Upper lobe of right lung (tissue), 1 donor: ENCODE data around the gene DXO. TPM values are rescaled to one million over a fixed set of nuclear protein-coding genes. Genes with fewer than 3 reads are reported as not detected.

Source experiments
- ATAC-seq: fragments of 200-7000 bp; cut with Tn5 transposase; one replicate; pipeline ENCODE4 v1.9.1; 2020; ENCODE audit warnings: mild to moderate bottlenecking, moderate library complexity
- DNase-seq: peaks from one replicate; pipeline ENCODE4 v3.0.0-alpha.2; 2020
- H3K27ac ChIP-seq: fragments of 200-600 bp; one replicate; pipeline ENCODE4 v1.8.0; 2022
- H3K27me3 ChIP-seq: fragments of 200-600 bp; one replicate; pipeline ENCODE4 v1.8.0; 2022; ENCODE audit warnings: mild to moderate bottlenecking
- H3K36me3 ChIP-seq: fragments of 200-600 bp; one replicate; pipeline ENCODE4 v1.8.0; 2022
- H3K4me1 ChIP-seq: fragments of 200-600 bp; one replicate; pipeline ENCODE4 v1.8.0; 2022
- H3K4me3 ChIP-seq: fragments of 200-600 bp; one replicate; pipeline ENCODE4 v1.8.0; 2022; ENCODE audit warnings: mild to moderate bottlenecking
- H3K9me3 ChIP-seq: fragments of 200-600 bp; one replicate; pipeline ENCODE4 v1.8.0; 2022
- CTCF ChIP-seq: fragments of 200-600 bp; IDR thresholded peaks from one replicate; pipeline ENCODE4 v1.8.0; 2022; ENCODE audit warnings: antibody characterized with exemption
- intact Hi-C: fragments of 100-400 bp; cut with DNase I; formaldehyde crosslinking; loops from one replicate; pipeline ENCODE4 v1.11.0; 2022
- total RNA-seq: library from RNA; stranded (reverse); fragmentation: NEBNext Ultra II Directional; extraction: Animal tissue kit (Norgen Biotek cat#: 25700); gene quantifications from one replicate; pipeline ENCODE4 v1.2.1, GENCODE V29; 2021
- donor health status: DM: no; HTN: yes; CAD: no; lungs with severe emphysema.

The DXO gene
- total RNA-seq, 1 donor from 2014 or later, result 20.5 TPM

- ATAC-seq, result peak; percentile 1
- peak overlapping the region; percentile 92 for H3K27ac ChIP-seq
- no peaks in the 10 kb centered on the region for H3K9me3 ChIP-seq
- intact Hi-C loops, result no loop called here
- peak overlapping the region; percentile 98 for H3K4me3 ChIP-seq
- no peak for DNase-seq
- TF ChIP-seq CTCF, result no peak
- peaks cover 70% of the 10 kb centered on the region for H3K36me3 ChIP-seq
- peaks cover 21% of the 10 kb centered on the region for H3K4me1 ChIP-seq
- no peaks in the 10 kb centered on the region for H3K27me3 ChIP-seq
Observed at GRCh38 chr6:31958412-31958740, 13.6 kb downstream of the DXO start.

GRCh38 chr6:31956796-31957195, 15.1 kb downstream of the DXO start:
- H3K9me3 ChIP-seq, result no peaks in the 10 kb centered on the region
- no peak for TF ChIP-seq CTCF
- ATAC-seq (no peak), DNase-seq (no peak)
- H3K4me1 ChIP-seq, result peaks cover 21% of the 10 kb centered on the region
- peaks cover 68% of the 10 kb centered on the region for H3K36me3 ChIP-seq
- H3K27me3 ChIP-seq, result no peaks in the 10 kb centered on the region
- H3K4me3 ChIP-seq, result no peak overlapping the region
- H3K27ac ChIP-seq, result no peak overlapping the region
- intact Hi-C loops, result no loop called here

GRCh38 chr6:31954511-31954910, 17.4 kb downstream of the DXO start:
- Histone ChIP-seq H3K27me3 (no peaks in the 10 kb centered on the region), H3K36me3 (peaks cover 67% of the 10 kb centered on the region), H3K4me1 (peaks cover 13% of the 10 kb centered on the region), H3K9me3 (no peaks in the 10 kb centered on the region), H3K4me3 (no peak overlapping the region), H3K27ac (no peak overlapping the region)
- no peak for TF ChIP-seq CTCF
- DNase-seq (no peak), ATAC-seq (no peak)
- intact Hi-C loops, result no loop called here

- DNase-seq (no peak), ATAC-seq (no peak)
- Histone ChIP-seq H3K9me3 (no peaks in the 10 kb centered on the region), H3K27ac (no peak overlapping the region), H3K4me3 (no peak overlapping the region), H3K4me1 (peaks cover 6% of the 10 kb centered on the region), H3K27me3 (no peaks in the 10 kb centered on the region), H3K36me3 (peaks cover 67% of the 10 kb centered on the region)
- intact Hi-C loops, result no loop called here
- TF ChIP-seq CTCF, result no peak
Observed at GRCh38 chr6:31952890-31953289, 19.0 kb downstream of the DXO start.

GRCh38 chr6:31952140-31952805, 19.7 kb downstream of the DXO start:
- no peaks in the 10 kb centered on the region for H3K4me1 ChIP-seq
- ATAC-seq (peak; percentile 84), DNase-seq (peak; percentile 83)
- no peaks in the 10 kb centered on the region for H3K9me3 ChIP-seq
- no peak overlapping the region for H3K27ac ChIP-seq
- intact Hi-C loops, result no loop called here
- TF ChIP-seq CTCF, result peak; percentile 79
- H3K36me3 ChIP-seq, result peaks cover 67% of the 10 kb centered on the region
- H3K4me3 ChIP-seq, result no peak overlapping the region
- no peaks in the 10 kb centered on the region for H3K27me3 ChIP-seq
